ENCODE measurements around the gene DTNB.

The DTNB gene

DNA sequence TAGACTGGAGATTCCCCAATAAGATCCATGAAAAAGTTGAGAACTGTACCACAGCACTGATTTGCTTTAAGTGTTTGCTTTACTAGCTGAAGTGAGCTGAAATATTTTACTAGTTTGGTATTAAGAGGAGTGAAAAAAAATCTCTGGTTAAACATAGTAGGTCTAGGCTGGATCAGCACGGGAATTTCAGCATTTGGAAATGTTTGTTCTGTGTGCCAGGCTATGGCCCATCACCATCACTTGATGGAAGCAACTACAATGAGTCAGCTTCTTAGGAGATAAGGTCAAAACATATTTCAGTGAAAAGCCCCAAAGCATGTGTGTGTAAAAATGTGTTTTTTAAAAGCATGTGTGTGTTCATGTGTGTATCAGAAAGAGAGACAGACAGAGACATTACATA is 200.2 kb downstream of the DTNB start (continued):
- TF ChIP-seq, protein P1, sequence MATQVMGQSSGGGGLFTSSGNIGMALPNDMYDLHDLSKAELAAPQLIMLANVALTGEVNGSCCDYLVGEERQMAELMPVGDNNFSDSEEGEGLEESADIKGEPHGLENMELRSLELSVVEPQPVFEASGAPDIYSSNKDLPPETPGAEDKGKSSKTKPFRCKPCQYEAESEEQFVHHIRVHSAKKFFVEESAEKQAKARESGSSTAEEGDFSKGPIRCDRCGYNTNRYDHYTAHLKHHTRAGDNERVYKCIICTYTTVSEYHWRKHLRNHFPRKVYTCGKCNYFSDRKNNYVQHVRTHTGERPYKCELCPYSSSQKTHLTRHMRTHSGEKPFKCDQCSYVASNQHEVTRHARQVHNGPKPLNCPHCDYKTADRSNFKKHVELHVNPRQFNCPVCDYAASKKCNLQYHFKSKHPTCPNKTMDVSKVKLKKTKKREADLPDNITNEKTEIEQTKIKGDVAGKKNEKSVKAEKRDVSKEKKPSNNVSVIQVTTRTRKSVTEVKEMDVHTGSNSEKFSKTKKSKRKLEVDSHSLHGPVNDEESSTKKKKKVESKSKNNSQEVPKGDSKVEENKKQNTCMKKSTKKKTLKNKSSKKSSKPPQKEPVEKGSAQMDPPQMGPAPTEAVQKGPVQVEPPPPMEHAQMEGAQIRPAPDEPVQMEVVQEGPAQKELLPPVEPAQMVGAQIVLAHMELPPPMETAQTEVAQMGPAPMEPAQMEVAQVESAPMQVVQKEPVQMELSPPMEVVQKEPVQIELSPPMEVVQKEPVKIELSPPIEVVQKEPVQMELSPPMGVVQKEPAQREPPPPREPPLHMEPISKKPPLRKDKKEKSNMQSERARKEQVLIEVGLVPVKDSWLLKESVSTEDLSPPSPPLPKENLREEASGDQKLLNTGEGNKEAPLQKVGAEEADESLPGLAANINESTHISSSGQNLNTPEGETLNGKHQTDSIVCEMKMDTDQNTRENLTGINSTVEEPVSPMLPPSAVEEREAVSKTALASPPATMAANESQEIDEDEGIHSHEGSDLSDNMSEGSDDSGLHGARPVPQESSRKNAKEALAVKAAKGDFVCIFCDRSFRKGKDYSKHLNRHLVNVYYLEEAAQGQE (tag by site-specific recombination; IDR thresholded peaks at IDR 0.05): no peak
- TF ChIP-seq ZNF24 (tag by site-specific recombination; IDR thresholded peaks at IDR 0.05) (no peak), ZIC2 (tag by site-specific recombination; IDR thresholded peaks at IDR 0.05) (no peak), ZNF169 (tag by site-specific recombination; IDR thresholded peaks at IDR 0.05) (no peak), KLF7 (tag by site-specific recombination; IDR thresholded peaks at IDR 0.05; ENCODE audit: borderline replicate concordance) (no peak), TCF7L2 (IDR thresholded peaks at IDR 0.05; ENCODE audit: borderline replicate concordance, low read depth, low read length) (no peak), ZNF514 (tag by site-specific recombination; IDR thresholded peaks at IDR 0.05) (no peak)
- TF ChIP-seq, protein P2, sequence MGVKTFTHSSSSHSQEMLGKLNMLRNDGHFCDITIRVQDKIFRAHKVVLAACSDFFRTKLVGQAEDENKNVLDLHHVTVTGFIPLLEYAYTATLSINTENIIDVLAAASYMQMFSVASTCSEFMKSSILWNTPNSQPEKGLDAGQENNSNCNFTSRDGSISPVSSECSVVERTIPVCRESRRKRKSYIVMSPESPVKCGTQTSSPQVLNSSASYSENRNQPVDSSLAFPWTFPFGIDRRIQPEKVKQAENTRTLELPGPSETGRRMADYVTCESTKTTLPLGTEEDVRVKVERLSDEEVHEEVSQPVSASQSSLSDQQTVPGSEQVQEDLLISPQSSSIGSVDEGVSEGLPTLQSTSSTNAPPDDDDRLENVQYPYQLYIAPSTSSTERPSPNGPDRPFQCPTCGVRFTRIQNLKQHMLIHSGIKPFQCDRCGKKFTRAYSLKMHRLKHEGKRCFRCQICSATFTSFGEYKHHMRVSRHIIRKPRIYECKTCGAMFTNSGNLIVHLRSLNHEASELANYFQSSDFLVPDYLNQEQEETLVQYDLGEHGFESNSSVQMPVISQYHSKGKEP (tag by site-specific recombination; IDR thresholded peaks at IDR 0.05): no peak

DNA sequence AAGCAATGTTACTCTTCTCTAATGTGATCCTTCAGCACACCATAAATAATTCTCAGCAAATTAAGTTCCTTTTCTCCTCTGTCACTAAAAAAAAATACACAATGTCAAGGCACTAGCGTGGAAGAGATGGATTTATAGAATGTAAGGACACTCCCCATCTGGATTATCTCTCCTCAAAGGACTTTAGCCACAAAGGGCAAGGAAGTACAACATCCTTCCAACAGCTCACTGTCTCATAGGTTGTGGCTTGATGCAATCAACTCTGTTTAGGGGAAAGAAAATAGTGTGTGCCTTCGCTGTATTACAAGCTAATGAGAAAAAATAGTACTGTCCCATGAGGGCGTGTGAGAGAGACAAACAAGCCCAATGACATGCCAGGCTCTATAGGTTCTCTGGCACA is 202.6 kb downstream of the DTNB start:
- Histone ChIP-seq H3K36me3 (ENCODE audit: control insufficient read depth in 2 of 2, insufficient read depth in 1 of 2, low read length in 2 of 2) (no peaks in the 10 kb centered on the region), H3K9me3 (ENCODE audit: control insufficient read depth, insufficient read depth, low read depth, low read length) (no peaks in the 10 kb centered on the region), H3K4me3 (ENCODE audit: low read depth, low read length) (no peak overlapping the region), H3K4me1 (ENCODE audit: control insufficient read depth, insufficient read depth, low read length) (peaks cover 18% of the 10 kb centered on the region), H3K27ac (ENCODE audit: extremely low read depth, low read depth, low read length) (no peak overlapping the region)
- CTCF ChIA-PET: interaction anchor here (0.6 to 0.7 kb wide), 2 partner anchors 50 to 62 kb away, joined by 3 read pairs; no protein-coding TSS in a partner anchor
- POLR2A ChIA-PET: no interaction called here
- TF ChIP-seq ZNF223 (tag by site-specific recombination; IDR thresholded peaks at IDR 0.05) (no peak), ZNF623 (tag by site-specific recombination; IDR thresholded peaks at IDR 0.05) (no peak), ZNF16 (tag by site-specific recombination; IDR thresholded peaks at IDR 0.05; ENCODE audit: low read depth) (no peak), ZNF518A (tag by site-specific recombination; conservative IDR thresholded peaks at IDR 0.05; ENCODE audit: low read depth) (no peak)

DNA sequence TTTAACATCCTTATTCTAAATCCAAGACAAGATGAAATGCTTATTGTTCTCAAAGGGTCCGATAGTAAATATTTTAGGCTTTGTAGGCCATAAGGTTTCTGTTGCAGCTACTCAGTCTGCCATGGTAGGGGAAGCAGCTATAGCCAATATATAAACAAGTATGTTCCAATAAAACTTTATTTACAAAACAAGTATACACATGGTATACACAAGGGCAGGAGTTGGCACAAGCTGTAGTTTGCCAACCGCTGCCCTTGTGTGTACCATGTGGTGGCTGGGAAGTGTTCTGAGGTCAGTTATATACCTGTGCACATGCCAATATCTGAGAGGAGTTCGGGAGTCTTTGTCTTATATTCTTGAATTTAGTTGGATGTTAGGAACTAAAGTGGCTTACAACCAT is 205.6 kb downstream of the DTNB start:
- no peak overlapping the region for H3K27ac ChIP-seq (ENCODE audit: extremely low read depth, low read depth, low read length)
- no peaks in the 10 kb centered on the region for H3K9me3 ChIP-seq (ENCODE audit: control insufficient read depth, insufficient read depth, low read depth, low read length)
- CTCF ChIA-PET: no interaction called here
- no peaks in the 10 kb centered on the region for H3K36me3 ChIP-seq (ENCODE audit: control insufficient read depth in 2 of 2, insufficient read depth in 1 of 2, low read length in 2 of 2)
- no peak overlapping the region for H3K4me3 ChIP-seq (ENCODE audit: low read depth, low read length)
- POLR2A ChIA-PET: no interaction called here
- no peaks in the 10 kb centered on the region for H3K4me1 ChIP-seq (ENCODE audit: control insufficient read depth, insufficient read depth, low read length)
- TF ChIP-seq, protein P3, sequence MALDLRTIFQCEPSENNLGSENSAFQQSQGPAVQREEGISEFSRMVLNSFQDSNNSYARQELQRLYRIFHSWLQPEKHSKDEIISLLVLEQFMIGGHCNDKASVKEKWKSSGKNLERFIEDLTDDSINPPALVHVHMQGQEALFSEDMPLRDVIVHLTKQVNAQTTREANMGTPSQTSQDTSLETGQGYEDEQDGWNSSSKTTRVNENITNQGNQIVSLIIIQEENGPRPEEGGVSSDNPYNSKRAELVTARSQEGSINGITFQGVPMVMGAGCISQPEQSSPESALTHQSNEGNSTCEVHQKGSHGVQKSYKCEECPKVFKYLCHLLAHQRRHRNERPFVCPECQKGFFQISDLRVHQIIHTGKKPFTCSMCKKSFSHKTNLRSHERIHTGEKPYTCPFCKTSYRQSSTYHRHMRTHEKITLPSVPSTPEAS (tag by site-specific recombination; IDR thresholded peaks at IDR 0.05): no peak
- TF ChIP-seq ZBTB20 (tag by site-specific recombination; IDR thresholded peaks at IDR 0.05): no peak
- no peak for TF ChIP-seq ZNF660 (tag by site-specific recombination; IDR thresholded peaks at IDR 0.05)
- TF ChIP-seq ELK4 (IDR thresholded peaks at IDR 0.05; ENCODE audit: borderline replicate concordance, low read depth, low read length): no peak
- no peak for TF ChIP-seq TCF7L2 (IDR thresholded peaks at IDR 0.05; ENCODE audit: borderline replicate concordance, low read depth, low read length)
- no peak for TF ChIP-seq SP7 (tag by site-specific recombination; IDR thresholded peaks at IDR 0.05)
- TF ChIP-seq, protein P4, sequence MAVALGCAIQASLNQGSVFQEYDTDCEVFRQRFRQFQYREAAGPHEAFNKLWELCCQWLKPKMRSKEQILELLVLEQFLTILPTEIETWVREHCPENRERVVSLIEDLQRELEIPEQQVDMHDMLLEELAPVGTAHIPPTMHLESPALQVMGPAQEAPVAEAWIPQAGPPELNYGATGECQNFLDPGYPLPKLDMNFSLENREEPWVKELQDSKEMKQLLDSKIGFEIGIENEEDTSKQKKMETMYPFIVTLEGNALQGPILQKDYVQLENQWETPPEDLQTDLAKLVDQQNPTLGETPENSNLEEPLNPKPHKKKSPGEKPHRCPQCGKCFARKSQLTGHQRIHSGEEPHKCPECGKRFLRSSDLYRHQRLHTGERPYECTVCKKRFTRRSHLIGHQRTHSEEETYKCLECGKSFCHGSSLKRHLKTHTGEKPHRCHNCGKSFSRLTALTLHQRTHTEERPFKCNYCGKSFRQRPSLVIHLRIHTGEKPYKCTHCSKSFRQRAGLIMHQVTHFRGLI (tag by site-specific recombination; IDR thresholded peaks at IDR 0.05): no peak
- TF ChIP-seq ZNF768 (tag by site-specific recombination; IDR thresholded peaks at IDR 0.05): no peak
